NOMO-1 (cell line): Measurements from ENCODE around the gene TOMM20.
"Not testable (repeated sequence)": the region's sequence is repeated elsewhere in the genome, so short reads cannot be mapped to it uniquely, and the experiment has no call there.

Experiments used
- DNase-seq, 2 experiments: peaks; one replicate each; lab custom pipeline; 2025; ENCODE audit not compliant: unreplicated experiment in 2 of 2; lab: John Stamatoyannopoulos, UW

Gene TOMM20

GRCh38 chr1:235085411-235086117 is 43.1 kb downstream of the TOMM20 start:
- DNase-seq, result not testable (repeated sequence)

GRCh38 chr1:235080788-235081187 is 47.8 kb downstream of the TOMM20 start:
- DNase-seq, result not testable (repeated sequence)

GRCh38 chr1:235080297-235080657 is 48.4 kb downstream of the TOMM20 start:
- DNase-seq, result not testable (repeated sequence)

GRCh38 chr1:235079443-235080296 is 49.0 kb downstream of the TOMM20 start:
- no peak for DNase-seq

GRCh38 chr1:235078480-235079381 is 49.9 kb downstream of the TOMM20 start:
- DNase-seq, result no peak

- DNase-seq, result no peak
These were observed 50.8 kb downstream of the TOMM20 start for GRCh38 chr1:235077571-235078479.

- no peak for DNase-seq
These were observed 51.5 kb downstream of the TOMM20 start for GRCh38 chr1:235077163-235077540.

- no peak for DNase-seq
These were observed 52.0 kb downstream of the TOMM20 start for GRCh38 chr1:235076504-235077162.

GRCh38 chr1:235075777-235076308 is 52.8 kb downstream of the TOMM20 start:
- no peak for DNase-seq

- peak; percentile 9 to 54 for DNase-seq
These were observed 53.4 kb downstream of the TOMM20 start for GRCh38 chr1:235075048-235075776.

GRCh38 chr1:235074523-235075047 is 54.1 kb downstream of the TOMM20 start:
- DNase-seq, result peak; percentile 16 to 74

- no peak for DNase-seq
These were observed 54.6 kb downstream of the TOMM20 start for GRCh38 chr1:235073968-235074522.

GRCh38 chr1:235073331-235073967 is 55.2 kb downstream of the TOMM20 start:
- peak; percentile 53 to 61 for DNase-seq

- not testable (repeated sequence) for DNase-seq
These were observed 56.1 kb downstream of the TOMM20 start for GRCh38 chr1:235072577-235072976.

GRCh38 chr1:235072096-235072495 is 56.5 kb downstream of the TOMM20 start:
- no peak for DNase-seq

- no peak for DNase-seq
These were observed 57.8 kb downstream of the TOMM20 start for GRCh38 chr1:235070819-235071218.
